A549 (cell line): ENCODE data around the gene CNIH3. TPM values are rescaled to one million over a fixed set of nuclear protein-coding genes. Genes with fewer than 3 reads are reported as not detected.

Experiments
- ATAC-seq, 2 experiments: fragments of 200-7000 bp in 1 of 2; fragments of >200 bp in 1 of 2; cut with Nextera tagmentation in 1 of 2; cut with Tn5 transposase in 1 of 2; 3 replicates each; pipeline versions ENCODE4 v1.8.0 to v1.9.1; 2018 to 2020; ENCODE audit warnings: mild to moderate bottlenecking in 1 of 2, moderate library complexity in 1 of 2
- CTCF ChIA-PET: fragments of 300-600 bp; sonication (Branson Sonifier 250); formaldehyde crosslinking; extraction: SDS; loops from one replicate; lab custom pipeline; 2021; ENCODE audit warnings: antibody characterized with exemption, inconsistent platforms; lab: Yijun Ruan, JAX
- POLR2A ChIA-PET: fragments of 350-600 bp; formaldehyde crosslinking; extraction: SDS; loops from one replicate; lab custom pipeline; 2021; ENCODE audit warnings: antibody characterized with exemption, inconsistent platforms; lab: Yijun Ruan, JAX
- DNase-seq, 2 experiments: peaks; one replicate each; pipeline versions ENCODE4 v3.0.0 to v3.0.0-alpha.2; 2011 to 2016; ENCODE audit warnings: low read depth in 1 of 2, low spot score in 1 of 2
- FAIRE-seq: peaks from 2 replicates; lab custom pipeline; 2011; peaks lifted over from hg19 to GRCh38; lab: Jason Lieb, UNC
- H3K27ac ChIP-seq, 2 experiments: fragments of >200 bp; sonication (Bioruptor Twin); formaldehyde crosslinking; 3 replicates each; pipeline ENCODE4 v1.5.1; 2016 to 2017
- H3K4me1 ChIP-seq: fragments of >200 bp; sonication (Bioruptor Twin); formaldehyde crosslinking; 3 replicates; pipeline ENCODE4 v1.6.1; 2016
- H3K4me2 ChIP-seq: fragments of >200 bp; sonication (Bioruptor Twin); formaldehyde crosslinking; 3 replicates; pipeline ENCODE4 v1.6.1; 2016
- H3K4me3 ChIP-seq: fragments of >200 bp; sonication (Bioruptor Twin); formaldehyde crosslinking; 3 replicates; pipeline ENCODE4 v1.5.1; 2016
- H3K9me3 ChIP-seq: fragments of >200 bp; sonication (Bioruptor Twin); formaldehyde crosslinking; 3 replicates; pipeline ENCODE4 v1.6.1; 2016
- BHLHE40 ChIP-seq: IDR thresholded peaks from 2 replicates; pipeline ENCODE4 v1.6.1; 2012; ENCODE audit warnings: low read depth, low read length, inconsistent platforms
- CHD2 ChIP-seq: fragments of 150-350 bp; IDR thresholded peaks from 2 replicates; pipeline ENCODE4 v1.6.1; 2014; ENCODE audit warnings: low read length; ENCODE audit not compliant: partially characterized antibody
- EHF ChIP-seq: fragments of 250-450 bp; sonication (Bioruptor Pico); IDR thresholded peaks from 2 replicates; pipeline ENCODE4 v1.5.0; 2020; ENCODE audit warnings: mild to moderate bottlenecking
- FOSL2 ChIP-seq, 2 experiments: fragments of 450-650 bp in 1 of 2; fragments of >200 bp in 1 of 2; sonication (Bioruptor Twin) in 1 of 2; formaldehyde crosslinking; IDR thresholded peaks; 2 replicates each; pipeline versions ENCODE4 v1.5.0 to v1.6.1; 2016 to 2020; ENCODE audit warnings: mild to moderate bottlenecking in 1 of 2, moderate library complexity in 1 of 2
- HEYL ChIP-seq: fragments of 250-450 bp; sonication (Bioruptor Pico); IDR thresholded peaks from 2 replicates; pipeline ENCODE4 v1.8.0; 2021; ENCODE audit warnings: mild to moderate bottlenecking, moderate library complexity
- HOXB5 ChIP-seq: fragments of 250-450 bp; sonication (Bioruptor Pico); IDR thresholded peaks from 2 replicates; pipeline ENCODE4 v1.5.0; 2020; ENCODE audit warnings: mild to moderate bottlenecking, moderate library complexity
- JUNB ChIP-seq: fragments of >200 bp; sonication (Bioruptor Twin); formaldehyde crosslinking; IDR thresholded peaks from 2 replicates; pipeline ENCODE4 v1.6.1; 2016
- KDM5A ChIP-seq: fragments of 200-600 bp; sonication (generic); IDR thresholded peaks from 2 replicates; pipeline ENCODE4 v1.6.1; 2016; ENCODE audit warnings: antibody characterized with exemption, mild to moderate bottlenecking
- NPAS2 ChIP-seq: fragments of 250-450 bp; sonication (Bioruptor Pico); IDR thresholded peaks from 2 replicates; pipeline ENCODE4 v1.8.0; 2022; ENCODE audit warnings: mild to moderate bottlenecking, moderate library complexity, borderline replicate concordance
- RNF2 ChIP-seq: fragments of 200-600 bp; sonication (generic); IDR thresholded peaks from 2 replicates; pipeline ENCODE4 v1.6.1; 2016; ENCODE audit warnings: low read depth, mild to moderate bottlenecking, antibody characterized with exemption, moderate library complexity, borderline replicate concordance
- TFCP2L1 ChIP-seq: fragments of 250-450 bp; sonication (Bioruptor Pico); IDR thresholded peaks from 2 replicates; pipeline ENCODE4 v1.5.0; 2021; ENCODE audit warnings: mild to moderate bottlenecking
- ZC3H11A ChIP-seq: fragments of 450-650 bp; IDR thresholded peaks from 2 replicates; pipeline ENCODE4 v1.6.1; 2014; ENCODE audit warnings: antibody characterized with exemption, mild to moderate bottlenecking
- WGBS: methylation state at CpG from one replicate; pipeline ENCODE4 v1.1.6; 2017; ENCODE audit errors: missing lambda C conversion rate; 5-methylcytosine and 5-hydroxymethylcytosine counted together
- polyA plus RNA-seq, 4 experiments: library from polyadenylated mRNA; depleted of rRNA in 3 of 4; stranded (reverse); fragments of >200 nt; fragmentation: RNase III in 1 of 4; extraction: RNeasy Plus Mini Kit Qiagen cat#74134 plus additional on column Dnase treatment in 1 of 4; gene quantifications; 2 replicates in 3 of 4; 3 replicates in 1 of 4; pipeline ENCODE4 v1.2.3, GENCODE V29; 2011 to 2017
- TF ChIP-seq, protein P1 (sequence below): fragments of >200 bp; sonication (Bioruptor Twin); formaldehyde crosslinking; IDR thresholded peaks from 3 replicates; pipeline ENCODE4 v1.5.1; 2016
- TF ChIP-seq, protein P2 (sequence below): fragments of 200-600 bp; sonication (generic); IDR thresholded peaks from 2 replicates; pipeline ENCODE4 v1.6.1; 2016; ENCODE audit warnings: antibody characterized with exemption, mild to moderate bottlenecking, moderate library complexity
- TF ChIP-seq, protein P3 (sequence below): fragments of 250-450 bp; sonication (Bioruptor Pico); IDR thresholded peaks from 2 replicates; pipeline ENCODE4 v1.5.0; 2021; ENCODE audit warnings: mild to moderate bottlenecking, moderate library complexity, borderline replicate concordance
- TF ChIP-seq, protein P4 (sequence below): fragments of >200 bp; sonication (Bioruptor Twin); formaldehyde crosslinking; IDR thresholded peaks from 2 replicates; pipeline ENCODE4 v1.6.1; 2016

The CNIH3 gene
- polyA plus RNA-seq, 2 of the 4 experiments (the other 2 are of a cell fraction): 0.61 to 0.85 TPM

DNA sequence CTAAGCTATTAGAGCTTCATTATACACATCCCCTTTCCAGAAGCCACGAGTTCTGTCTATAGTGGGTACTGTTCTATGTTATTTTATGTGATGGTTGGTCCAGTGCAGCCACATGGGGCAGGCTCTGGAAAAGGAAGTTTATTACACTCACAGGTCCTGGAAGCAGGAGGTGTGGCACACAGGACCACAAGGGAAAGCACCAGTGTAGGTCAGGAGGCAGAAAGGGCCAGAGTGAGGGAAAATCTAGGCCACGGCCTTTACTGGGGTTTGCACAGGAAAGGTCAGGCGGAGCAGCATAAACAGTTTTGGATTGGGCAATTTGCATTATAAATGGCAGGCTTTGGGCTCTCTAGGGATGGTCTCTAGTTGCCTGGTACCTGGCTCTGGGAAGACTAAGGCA is 21.8 kb upstream of the CNIH3 start:
- no peak overlapping the region for H3K4me2 ChIP-seq
- FAIRE-seq (no peak), ATAC-seq (no peak), DNase-seq (no peak)
- CTCF ChIA-PET: interaction anchor here (1.4 kb wide), 1 partner anchor 19 kb away, joined by 3 read pairs; no protein-coding TSS in a partner anchor
- no peaks in the 10 kb centered on the region for H3K9me3 ChIP-seq
- H3K4me3 ChIP-seq: no peak overlapping the region
- 53% methylated on average over 3 of the region's 3 CpGs for WGBS
- POLR2A ChIA-PET: no interaction called here
- H3K27ac ChIP-seq: no peak overlapping the region
- TF ChIP-seq ZC3H11A: no peak
- TF ChIP-seq BHLHE40: no peak
- TF ChIP-seq HEYL: no peak
- no peak for TF ChIP-seq JUNB
- no peak for TF ChIP-seq NPAS2 (CRISPR knock-in tag)
- TF ChIP-seq, all 56 proteins: peak for 0
- no peaks in the 10 kb centered on the region for H3K4me1 ChIP-seq

DNA sequence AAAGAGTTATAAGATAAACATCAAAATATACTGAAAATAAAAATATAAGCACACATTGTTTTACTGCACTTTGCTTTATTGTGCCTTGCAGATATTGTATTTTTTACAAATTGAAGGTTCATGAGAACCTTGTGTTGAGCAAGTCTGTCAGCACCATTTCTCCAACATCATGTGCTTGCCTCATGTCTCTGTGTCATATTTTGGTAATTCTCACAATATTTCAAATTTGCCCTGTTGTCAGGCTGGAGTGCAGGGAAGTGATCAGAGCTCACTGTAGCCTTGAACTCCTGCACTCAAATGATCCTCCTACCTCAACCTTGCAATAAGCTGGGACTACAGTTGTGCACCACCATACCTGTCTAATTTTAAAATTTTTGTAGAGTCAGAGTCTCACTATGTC is 21.3 kb upstream of the CNIH3 start:
- H3K4me3 ChIP-seq: no peak overlapping the region
- ATAC-seq (no peak), DNase-seq (no peak), FAIRE-seq (no peak)
- H3K4me2 ChIP-seq: no peak overlapping the region
- no peaks in the 10 kb centered on the region for H3K4me1 ChIP-seq
- POLR2A ChIA-PET: no interaction called here
- H3K27ac ChIP-seq: no peak overlapping the region
- CTCF ChIA-PET: no interaction called here
- TF ChIP-seq, protein P1, sequence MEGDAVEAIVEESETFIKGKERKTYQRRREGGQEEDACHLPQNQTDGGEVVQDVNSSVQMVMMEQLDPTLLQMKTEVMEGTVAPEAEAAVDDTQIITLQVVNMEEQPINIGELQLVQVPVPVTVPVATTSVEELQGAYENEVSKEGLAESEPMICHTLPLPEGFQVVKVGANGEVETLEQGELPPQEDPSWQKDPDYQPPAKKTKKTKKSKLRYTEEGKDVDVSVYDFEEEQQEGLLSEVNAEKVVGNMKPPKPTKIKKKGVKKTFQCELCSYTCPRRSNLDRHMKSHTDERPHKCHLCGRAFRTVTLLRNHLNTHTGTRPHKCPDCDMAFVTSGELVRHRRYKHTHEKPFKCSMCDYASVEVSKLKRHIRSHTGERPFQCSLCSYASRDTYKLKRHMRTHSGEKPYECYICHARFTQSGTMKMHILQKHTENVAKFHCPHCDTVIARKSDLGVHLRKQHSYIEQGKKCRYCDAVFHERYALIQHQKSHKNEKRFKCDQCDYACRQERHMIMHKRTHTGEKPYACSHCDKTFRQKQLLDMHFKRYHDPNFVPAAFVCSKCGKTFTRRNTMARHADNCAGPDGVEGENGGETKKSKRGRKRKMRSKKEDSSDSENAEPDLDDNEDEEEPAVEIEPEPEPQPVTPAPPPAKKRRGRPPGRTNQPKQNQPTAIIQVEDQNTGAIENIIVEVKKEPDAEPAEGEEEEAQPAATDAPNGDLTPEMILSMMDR: no peak
- TF ChIP-seq, protein P2, sequence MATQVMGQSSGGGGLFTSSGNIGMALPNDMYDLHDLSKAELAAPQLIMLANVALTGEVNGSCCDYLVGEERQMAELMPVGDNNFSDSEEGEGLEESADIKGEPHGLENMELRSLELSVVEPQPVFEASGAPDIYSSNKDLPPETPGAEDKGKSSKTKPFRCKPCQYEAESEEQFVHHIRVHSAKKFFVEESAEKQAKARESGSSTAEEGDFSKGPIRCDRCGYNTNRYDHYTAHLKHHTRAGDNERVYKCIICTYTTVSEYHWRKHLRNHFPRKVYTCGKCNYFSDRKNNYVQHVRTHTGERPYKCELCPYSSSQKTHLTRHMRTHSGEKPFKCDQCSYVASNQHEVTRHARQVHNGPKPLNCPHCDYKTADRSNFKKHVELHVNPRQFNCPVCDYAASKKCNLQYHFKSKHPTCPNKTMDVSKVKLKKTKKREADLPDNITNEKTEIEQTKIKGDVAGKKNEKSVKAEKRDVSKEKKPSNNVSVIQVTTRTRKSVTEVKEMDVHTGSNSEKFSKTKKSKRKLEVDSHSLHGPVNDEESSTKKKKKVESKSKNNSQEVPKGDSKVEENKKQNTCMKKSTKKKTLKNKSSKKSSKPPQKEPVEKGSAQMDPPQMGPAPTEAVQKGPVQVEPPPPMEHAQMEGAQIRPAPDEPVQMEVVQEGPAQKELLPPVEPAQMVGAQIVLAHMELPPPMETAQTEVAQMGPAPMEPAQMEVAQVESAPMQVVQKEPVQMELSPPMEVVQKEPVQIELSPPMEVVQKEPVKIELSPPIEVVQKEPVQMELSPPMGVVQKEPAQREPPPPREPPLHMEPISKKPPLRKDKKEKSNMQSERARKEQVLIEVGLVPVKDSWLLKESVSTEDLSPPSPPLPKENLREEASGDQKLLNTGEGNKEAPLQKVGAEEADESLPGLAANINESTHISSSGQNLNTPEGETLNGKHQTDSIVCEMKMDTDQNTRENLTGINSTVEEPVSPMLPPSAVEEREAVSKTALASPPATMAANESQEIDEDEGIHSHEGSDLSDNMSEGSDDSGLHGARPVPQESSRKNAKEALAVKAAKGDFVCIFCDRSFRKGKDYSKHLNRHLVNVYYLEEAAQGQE: no peak
- no peak for TF ChIP-seq KDM5A
- TF ChIP-seq RNF2: no peak
- no peaks in the 10 kb centered on the region for H3K9me3 ChIP-seq

DNA sequence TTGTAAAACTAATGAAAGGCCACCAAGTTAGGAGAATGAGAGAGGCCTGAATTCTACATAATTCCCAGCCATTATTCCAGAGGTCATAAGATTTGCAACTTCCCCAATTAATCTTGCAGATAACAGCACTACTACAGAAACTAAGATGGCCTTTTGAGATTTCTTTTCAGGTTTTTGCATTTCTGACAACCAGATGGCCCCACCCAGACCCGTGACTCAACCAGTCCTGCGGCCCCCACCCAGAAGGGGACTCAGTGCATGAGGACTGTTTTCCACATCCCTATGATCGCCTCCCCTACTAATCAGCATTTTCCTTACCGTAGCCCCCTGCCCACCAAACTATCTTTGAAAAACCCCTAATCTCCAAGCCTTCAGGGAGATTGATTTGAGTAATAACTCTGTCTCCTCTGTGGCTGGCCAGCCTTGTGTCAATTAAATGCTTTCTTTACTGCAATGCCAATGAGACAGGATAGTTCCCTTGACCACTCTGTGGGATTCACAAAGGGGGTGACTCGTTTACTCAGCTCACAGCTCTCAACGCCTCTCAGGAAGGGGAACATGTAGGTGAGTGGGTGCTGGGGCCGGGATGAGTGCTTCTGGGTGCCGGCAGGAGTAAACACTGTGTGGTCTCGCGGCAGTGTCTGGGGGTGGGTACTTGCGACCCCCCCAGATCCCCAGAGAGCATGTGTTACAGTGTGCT is 10.5 kb upstream of the CNIH3 start:
- ChIA-PET POLR2A (no interaction called here), CTCF (interaction anchor here (1.5 kb wide), 1 partner anchor 13 kb away, joined by 3 read pairs; no protein-coding TSS in a partner anchor)
- Histone ChIP-seq H3K4me2 (no peak overlapping the region), H3K4me1 (no peaks in the 10 kb centered on the region), H3K4me3 (no peak overlapping the region), H3K27ac (no peak overlapping the region), H3K9me3 (no peaks in the 10 kb centered on the region)
- FAIRE-seq (no peak), ATAC-seq (no peak), DNase-seq (no peak)
- WGBS: 39% methylated on average over 11 of the region's 11 CpGs
- no peak for TF ChIP-seq EHF (CRISPR knock-in tag)
- no peak for TF ChIP-seq ZC3H11A
- TF ChIP-seq TFCP2L1 (CRISPR knock-in tag): no peak
- TF ChIP-seq HOXB5 (CRISPR knock-in tag): no peak
- no peak for TF ChIP-seq FOSL2 (IDR thresholded peaks at IDR 0.05)
- TF ChIP-seq FOSL2 (CRISPR knock-in tag; IDR thresholded peaks at IDR 0.05): no peak
- TF ChIP-seq, protein P3, sequence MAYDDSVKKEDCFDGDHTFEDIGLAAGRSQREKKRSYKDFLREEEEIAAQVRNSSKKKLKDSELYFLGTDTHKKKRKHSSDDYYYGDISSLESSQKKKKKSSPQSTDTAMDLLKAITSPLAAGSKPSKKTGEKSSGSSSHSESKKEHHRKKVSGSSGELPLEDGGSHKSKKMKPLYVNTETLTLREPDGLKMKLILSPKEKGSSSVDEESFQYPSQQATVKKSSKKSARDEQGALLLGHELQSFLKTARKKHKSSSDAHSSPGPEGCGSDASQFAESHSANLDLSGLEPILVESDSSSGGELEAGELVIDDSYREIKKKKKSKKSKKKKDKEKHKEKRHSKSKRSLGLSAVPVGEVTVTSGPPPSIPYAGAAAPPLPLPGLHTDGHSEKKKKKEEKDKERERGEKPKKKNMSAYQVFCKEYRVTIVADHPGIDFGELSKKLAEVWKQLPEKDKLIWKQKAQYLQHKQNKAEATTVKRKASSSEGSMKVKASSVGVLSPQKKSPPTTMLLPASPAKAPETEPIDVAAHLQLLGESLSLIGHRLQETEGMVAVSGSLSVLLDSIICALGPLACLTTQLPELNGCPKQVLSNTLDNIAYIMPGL (CRISPR knock-in tag): no peak
- no peak for TF ChIP-seq CHD2
- TF ChIP-seq, protein P4, sequence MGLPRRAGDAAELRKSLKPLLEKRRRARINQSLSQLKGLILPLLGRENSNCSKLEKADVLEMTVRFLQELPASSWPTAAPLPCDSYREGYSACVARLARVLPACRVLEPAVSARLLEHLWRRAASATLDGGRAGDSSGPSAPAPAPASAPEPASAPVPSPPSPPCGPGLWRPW: no peak
- TF ChIP-seq BHLHE40: no peak
- no peak for TF ChIP-seq KDM5A
